NCI-H1930 (cell line): ENCODE results near the gene AK6.
A peak's percentile ranks its signal among the peaks of the same experiment; 100 is the strongest.
"Not testable (repeated sequence)": the region's sequence is repeated elsewhere in the genome, so short reads cannot be mapped to it uniquely, and the experiment has no call there.

ENCODE experiments used
- DNase-seq, 2 experiments: peaks; one replicate each; lab custom pipeline; 2025; lab: John Stamatoyannopoulos, UW

The AK6 gene

DNA sequence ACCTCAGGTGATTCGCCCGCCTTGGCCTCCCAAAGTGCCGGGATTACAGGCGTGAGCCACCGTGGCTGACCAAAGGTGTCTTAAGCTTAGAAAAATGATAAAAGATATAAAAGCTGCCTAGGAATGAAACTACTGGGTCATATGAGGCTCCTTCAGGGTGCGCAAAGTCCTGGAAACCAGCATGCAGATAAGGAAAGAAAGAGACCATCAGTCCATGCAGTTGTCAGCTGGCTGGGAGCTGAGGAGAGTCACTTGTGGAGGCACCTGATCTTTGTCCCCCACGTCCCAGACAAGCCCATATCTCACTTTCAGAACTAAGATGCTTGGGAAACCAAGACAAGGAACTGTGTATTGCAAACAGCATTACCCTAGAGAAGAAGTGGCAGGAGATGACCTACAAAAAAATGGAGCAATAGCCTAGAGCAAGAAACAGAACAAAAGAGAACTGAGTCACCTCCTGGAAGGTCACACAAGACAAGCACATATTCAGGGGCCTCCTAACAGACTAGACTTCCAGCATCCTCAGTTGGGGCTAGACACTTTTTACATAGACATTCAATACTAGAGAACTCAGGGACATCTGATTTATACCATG lies 33.9 kb downstream of the AK6 start:
- DNase-seq: no peak

DNA sequence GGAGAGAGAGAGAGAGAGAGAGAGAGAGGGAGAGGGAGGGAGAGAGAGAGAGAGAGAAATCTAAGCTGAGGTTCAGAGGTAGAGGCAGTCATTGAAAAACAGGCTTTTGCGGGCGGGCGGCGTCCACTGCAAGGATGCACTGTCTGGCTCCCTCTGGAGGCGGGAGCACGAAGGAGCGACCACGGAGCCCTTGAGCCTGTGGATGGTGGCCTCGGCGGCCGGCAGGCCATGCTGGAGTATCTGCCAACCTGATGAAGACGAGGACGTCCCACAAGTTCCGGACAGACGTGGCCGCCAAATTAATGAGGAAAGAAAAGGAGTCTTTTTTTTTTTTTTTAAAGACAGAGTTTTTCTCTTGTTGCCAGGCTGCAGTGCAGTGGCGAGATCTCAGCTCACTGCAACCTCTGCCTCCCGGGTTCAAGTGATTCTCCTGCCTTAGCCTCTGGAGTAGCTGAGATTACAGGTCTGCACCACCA lies 34.5 kb downstream of the AK6 start:
- peak; percentile 3 to 20 for DNase-seq

DNA sequence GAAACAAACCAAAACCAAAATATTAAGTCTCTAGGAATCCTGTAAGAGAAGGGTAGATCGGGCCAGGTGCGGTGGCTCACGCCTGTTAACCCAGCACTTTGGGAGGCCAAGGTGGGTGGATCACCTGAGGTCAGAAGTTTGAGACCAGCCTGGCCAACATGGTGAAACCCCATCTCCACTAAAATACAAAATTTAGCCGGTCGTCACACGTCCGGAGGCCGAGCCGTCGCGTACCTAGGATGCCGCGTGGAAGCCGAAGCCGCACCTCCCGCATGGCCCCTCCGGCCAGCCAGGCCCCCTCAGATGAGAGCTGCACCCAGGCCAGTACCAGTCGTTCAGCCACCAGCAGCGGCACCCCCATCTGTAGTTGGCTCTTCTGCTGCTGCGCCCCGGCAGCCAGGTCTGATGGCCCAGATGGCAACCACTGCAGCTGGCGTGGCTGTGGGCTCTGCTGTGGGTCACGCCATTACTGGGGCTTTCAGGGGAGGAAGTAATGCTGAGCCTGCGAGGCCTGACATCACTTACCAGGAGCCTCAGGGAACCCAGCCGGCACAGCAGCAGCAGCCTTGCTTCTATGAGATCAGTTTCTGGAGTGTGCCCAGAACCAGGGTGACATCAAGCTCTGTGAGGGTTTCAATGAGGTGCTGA lies 35.5 kb downstream of the AK6 start:
- DNase-seq: not testable (repeated sequence)

DNA sequence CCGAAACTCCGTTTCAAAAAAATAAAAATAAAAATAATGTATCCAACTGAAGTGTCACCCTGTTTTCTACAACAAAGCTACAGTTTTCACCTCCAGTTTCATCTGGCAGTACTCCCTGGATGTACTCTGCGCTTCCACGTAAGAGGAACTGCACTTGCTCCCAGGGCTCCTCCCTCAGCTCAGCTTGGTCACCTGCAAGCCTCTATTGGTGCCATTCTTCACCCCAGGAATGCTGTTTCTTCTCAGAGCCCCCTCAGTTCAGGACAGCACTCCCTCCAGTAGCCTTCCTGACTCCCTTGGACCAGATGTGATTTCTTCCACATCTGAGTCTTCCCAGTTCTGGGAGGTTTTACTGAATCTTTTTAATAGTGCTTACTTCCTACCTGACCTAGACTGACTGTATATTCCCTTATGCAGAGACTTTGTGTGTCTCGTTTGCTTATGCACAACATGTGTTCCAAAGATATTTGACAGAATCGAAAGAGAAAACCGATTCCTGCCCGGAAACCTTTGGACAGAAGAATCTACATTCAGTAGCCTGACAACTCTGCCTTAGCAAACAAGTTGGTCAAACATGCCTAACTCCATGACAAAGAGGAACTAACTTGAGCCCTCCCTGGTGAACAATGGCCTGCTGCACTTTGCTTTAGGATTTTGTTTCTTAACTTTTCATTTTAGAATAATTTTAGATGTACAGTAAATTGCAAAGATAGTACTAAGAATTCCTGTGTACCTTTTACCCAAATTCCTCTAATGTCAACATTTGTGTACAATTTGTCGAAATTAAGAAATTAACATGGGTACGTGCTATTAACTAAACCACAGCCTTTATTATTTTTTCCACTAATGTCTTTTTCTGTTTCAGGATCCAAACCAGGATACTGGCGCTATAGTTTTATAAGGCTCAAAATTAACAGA lies 37.5 kb downstream of the AK6 start:
- DNase-seq: no peak

DNA sequence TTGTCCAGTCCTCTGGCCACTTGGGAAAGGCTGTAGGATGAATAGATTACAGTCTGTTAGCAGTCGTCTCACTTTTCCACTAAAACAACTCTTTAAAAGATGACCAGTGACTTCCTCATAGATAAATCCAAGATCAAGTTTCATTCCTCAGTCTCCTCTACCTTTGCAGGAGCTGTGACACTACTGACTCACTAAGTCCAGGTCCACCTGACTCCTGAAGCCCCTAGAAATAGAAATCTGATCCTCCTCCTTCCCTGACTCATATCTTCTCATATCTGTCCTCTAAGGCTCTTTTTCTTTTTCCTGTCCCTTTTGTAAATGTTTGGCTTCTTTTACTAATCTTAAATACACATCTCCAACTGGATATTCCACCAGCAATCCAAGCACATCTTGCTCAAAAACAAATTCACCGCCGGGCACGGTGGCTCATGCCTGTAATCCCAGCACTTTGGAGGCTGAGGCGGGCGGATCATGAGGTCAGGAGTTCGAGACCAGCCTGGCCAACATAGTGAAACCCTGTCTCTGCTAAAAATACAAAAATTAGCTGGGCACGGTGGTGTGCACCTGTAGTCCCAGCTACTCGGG lies 39.3 kb downstream of the AK6 start:
- no peak for DNase-seq

DNA sequence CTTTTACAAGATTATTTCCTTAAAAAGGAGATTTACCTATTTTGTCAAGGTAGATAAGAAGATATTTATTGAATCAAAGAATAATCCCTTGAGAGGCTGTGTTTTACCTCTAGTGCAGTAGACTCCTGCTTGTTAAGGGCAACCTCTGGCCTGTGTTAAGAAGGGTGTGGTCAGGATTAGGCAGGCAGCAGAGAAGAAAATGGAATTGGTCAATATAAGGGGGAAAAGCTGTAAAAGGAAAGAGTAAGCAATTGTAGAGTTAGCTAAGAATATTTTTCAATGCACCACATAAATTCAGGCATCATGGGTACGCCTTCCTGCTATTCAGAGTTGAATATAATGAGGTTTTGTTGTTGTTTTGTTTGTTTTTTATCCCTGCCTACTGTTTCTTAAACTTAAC lies 43.0 kb downstream of the AK6 start:
- no peak for DNase-seq

DNA sequence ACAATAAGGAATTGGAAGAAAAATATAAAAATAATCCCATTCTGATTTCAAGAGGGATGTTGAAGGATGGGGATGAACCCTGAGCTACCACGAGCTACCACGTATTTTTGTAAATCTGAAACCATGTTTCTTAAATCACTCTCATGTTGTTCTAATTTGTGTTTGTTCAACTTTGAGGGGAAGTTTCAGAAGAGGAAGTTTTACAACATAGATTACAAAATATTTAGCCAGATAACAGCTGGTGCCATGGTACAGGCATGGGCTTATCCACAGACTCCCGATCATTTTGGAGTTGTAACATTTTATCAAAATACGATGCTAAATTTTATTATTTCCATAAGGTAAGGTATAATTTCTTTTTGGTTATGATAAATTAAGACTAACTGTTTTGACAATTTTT lies 51.9 kb downstream of the AK6 start:
- DNase-seq: no peak

DNA sequence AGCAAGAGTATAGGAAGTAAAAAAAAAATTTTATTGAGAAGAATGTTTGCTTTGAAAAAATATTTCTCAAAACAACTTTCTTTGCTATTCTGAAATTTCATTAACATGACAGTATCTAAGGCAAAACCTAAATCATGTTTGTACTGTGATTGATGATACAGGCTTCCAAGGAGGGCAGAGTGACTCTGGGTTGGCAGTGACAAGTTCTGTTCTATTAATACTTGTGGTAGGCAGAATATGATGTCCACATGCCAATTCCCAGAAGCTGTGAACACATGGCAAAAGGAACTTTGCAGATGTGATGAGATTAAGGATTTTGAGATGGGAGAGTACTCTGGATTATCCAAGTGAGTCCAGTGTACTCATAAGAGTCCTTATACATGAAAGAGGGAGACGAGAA lies 53.3 kb downstream of the AK6 start:
- DNase-seq: no peak

DNA sequence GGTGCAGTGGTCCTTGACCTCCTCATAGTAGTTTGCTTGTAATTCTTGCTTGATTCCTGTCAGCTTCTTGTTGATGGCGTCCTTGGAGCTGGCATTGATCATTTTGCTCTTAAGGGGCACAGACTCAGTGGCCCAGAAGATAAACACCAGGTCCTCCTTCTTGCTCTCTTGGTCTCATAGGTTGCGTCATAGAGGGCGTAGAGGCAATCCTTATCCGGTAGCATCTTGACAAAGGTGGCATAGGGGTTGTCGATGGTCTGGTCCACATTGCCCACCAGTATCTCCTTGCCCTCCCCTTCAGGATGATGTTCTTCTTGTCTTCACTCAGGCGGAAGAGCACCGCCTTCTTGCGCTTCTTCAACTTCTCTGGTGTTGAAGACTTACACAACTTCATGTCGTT lies 55.9 kb downstream of the AK6 start:
- no peak for DNase-seq

DNA sequence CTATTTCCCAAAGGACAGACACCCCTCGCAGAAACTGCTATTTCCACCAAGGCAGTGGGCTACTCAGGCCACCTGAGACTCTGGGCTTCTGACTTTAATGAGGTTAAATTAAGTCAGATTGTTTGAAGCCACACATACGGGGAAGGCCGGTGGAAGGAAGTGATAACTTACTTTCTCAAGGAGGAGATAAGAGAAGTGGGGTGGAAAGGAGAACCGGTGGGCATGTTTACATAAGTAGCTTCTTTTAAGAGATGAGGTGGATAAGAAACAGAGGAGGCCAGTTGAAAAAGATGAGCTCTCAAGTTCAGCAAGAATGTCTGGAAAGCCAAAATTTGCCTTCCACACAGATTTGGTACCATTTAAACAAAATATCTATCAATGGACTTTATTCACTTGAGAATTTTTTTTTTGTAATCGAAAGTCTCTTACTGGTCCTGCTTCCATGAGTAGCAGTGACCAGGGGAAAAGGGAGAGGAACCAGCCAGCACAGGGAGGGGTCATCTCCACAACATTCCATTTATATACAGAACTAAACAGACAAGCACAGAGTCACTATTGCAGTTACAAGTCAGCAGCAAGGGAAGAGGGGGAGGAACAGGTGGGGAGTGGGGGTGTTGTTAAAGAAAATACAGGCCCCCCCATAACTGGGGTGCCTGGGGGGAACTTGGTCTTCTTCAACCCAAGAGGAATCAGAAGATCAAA lies 56.7 kb downstream of the AK6 start:
- DNase-seq: no peak

DNA sequence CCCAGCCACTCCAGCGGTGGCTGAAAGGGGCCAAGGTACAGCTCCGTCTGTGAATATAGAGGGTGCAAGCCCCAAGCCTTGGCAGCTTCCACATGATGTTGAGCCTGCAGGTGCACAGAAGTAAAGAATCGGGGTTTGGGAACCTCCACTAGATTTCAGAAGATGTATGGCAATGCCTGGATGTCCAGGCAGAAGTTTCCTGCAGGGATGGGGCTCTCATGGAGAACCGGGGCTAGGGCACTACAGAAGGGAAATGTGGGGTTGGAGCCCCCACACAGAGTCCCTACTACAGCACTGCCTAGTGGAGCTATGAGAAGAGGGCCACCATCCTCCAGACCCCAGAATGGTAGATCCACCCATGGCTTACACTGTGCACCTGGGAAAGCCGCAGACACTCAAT lies 59.9 kb downstream of the AK6 start:
- no peak for DNase-seq

DNA sequence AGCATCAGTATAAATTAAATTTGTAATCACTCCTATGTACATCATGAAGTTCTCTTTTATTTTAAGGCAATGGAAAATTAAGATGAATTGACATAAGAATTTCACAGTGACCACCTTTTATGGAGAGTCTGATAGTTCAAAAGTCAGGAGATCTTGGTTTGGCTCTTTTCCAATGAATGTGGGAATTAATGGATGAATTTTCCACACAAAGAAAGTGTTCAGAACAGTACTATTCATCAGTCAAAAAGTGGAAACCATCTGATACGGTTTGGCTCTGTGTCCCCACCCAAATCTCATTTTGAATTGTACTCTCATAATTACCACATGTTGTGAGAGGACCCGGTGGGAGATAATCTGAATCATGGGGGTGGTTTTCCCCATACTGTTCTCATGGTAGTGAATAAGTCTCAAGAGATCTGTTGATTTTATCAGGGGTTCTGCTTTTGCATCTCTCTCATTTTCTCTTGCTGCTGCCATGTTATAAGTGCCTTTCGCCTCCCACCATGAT lies 61.2 kb downstream of the AK6 start:
- DNase-seq: no peak

DNA sequence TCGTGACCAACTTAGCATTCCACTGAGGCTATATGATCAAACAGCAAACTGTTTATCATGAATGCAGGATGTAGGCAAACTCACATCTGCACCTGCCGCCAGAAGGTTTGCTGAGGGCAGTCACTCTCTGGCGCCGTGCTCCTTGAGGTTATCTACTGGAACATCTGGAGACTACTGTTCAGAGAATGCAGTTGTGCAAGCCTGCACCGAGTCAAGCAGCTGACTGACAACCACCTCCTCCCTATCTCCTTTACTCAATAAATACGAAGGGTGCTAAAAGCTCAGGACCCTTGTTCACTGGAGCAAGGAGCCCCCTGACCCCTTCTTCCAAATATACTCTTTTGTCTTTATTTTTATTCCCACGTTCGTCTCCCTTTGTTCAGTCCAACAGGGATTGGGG lies 63.8 kb downstream of the AK6 start:
- no peak for DNase-seq
